C4-2B (cell line): Measurements from ENCODE around the gene MED16.

Experiments used
- CTCF ChIP-seq: fragments of 450-650 bp; conservative IDR thresholded peaks from 2 replicates; pipeline ENCODE4 v1.5.1; 2017; ENCODE audit warnings: mild to moderate bottlenecking
- ZFX ChIP-seq: fragments of 450-650 bp; IDR thresholded peaks from 2 replicates; pipeline ENCODE4 v1.6.1; 2017

- TF ChIP-seq CTCF (no peak), ZFX (no peak)
Observed at GRCh38 chr19:888581-889385, 4.2 kb downstream of the MED16 start.
